ENCODE measurements around the gene CPLX3. TPM values are rescaled to one million over a fixed set of nuclear protein-coding genes. Genes with fewer than 3 reads are reported as not detected.

The CPLX3 gene
- total RNA-seq, 2 donors from 2014 or later: not detected

GRCh38 chr15:74873036-74873755, 46.8 kb downstream of the CPLX3 start, which contains the start of gene SCAMP2:
TSS of gene SCAMP2 (minus strand) at chr15:74873365. CDS start at chr15:74873255, 110 bp downstream.
- peak within 1 kb of the TSS; percentile 99 for H3K4me3 ChIP-seq (ENCODE audit: low read length)
- H3K36me3 Mint-ChIP-seq (ENCODE audit: low read depth): peaks cover 18% of the 10 kb centered on the region

DNA sequence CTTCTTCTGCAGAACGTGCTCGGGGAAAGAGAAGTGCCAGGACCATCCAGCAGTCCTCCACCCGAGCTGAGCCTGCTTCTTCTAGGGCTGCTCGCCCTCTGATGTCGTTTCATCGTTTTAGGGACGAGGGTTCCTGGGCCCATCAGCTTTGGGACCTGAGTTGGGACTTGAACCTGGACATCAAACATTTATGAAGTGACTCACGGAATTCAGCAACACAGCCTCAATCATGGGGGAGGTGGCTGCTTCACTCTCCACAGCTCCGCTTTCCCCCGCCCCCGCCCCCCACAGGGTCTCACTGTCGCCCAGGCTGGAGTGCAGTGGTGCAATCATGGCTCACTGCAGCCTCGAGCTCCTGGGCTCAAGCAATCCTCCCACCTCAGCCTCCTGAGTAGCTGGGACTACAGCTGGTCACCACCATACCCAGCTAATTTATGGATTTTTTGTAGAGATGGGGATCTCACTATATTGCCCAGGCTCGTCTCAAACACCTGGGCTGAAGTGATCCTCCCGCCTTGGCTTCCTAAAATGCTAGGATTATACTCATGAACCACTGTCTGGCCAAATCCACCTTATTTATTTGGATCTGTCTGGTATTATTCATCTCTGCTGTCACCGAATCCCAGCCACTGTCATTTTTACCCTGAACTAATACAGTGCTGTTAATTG, 47.5 kb downstream of the CPLX3 start:
- Histone ChIP-seq H3K36me3 (ENCODE audit: control insufficient read depth, insufficient read depth, low read length) (peaks cover 6% of the 10 kb centered on the region), H3K27me3 (ENCODE audit: control insufficient read depth, insufficient read depth, low read length, poor library complexity, severe bottlenecking) (no peaks in the 10 kb centered on the region), H3K4me1 (ENCODE audit: control insufficient read depth, insufficient read depth, low read length) (peaks cover 7% of the 10 kb centered on the region), H3K9ac (ENCODE audit: extremely low read depth, low read length, poor library complexity, severe bottlenecking) (no peak overlapping the region), H3K27ac (ENCODE audit: low read depth, low read length) (no peak overlapping the region), H3K9me3 (ENCODE audit: control insufficient read depth, low read length) (peaks cover 1% of the 10 kb centered on the region), H3K4me3 (ENCODE audit: low read length) (peak overlapping the region; percentile 99)
- Mint-ChIP-seq H3K4me1 (peaks cover 27% of the 10 kb centered on the region), H3K27ac (peak overlapping the region; percentile 87), H3K4me3 (peak overlapping the region; percentile 85), H3K36me3 (ENCODE audit: low read depth) (peaks cover 11% of the 10 kb centered on the region), H3K9me3 (peaks cover 2% of the 10 kb centered on the region), H3K27me3 (ENCODE audit: insufficient read depth) (peaks cover 1% of the 10 kb centered on the region)
- DNase-seq: no peak
- 44 to 50% methylated on average over 12 to 16 of the region's 16 CpGs for WGBS, 2 experiments (ENCODE audit: insufficient coverage in 1 of 2, insufficient read length in 1 of 2)
- TF ChIP-seq, protein P1, sequence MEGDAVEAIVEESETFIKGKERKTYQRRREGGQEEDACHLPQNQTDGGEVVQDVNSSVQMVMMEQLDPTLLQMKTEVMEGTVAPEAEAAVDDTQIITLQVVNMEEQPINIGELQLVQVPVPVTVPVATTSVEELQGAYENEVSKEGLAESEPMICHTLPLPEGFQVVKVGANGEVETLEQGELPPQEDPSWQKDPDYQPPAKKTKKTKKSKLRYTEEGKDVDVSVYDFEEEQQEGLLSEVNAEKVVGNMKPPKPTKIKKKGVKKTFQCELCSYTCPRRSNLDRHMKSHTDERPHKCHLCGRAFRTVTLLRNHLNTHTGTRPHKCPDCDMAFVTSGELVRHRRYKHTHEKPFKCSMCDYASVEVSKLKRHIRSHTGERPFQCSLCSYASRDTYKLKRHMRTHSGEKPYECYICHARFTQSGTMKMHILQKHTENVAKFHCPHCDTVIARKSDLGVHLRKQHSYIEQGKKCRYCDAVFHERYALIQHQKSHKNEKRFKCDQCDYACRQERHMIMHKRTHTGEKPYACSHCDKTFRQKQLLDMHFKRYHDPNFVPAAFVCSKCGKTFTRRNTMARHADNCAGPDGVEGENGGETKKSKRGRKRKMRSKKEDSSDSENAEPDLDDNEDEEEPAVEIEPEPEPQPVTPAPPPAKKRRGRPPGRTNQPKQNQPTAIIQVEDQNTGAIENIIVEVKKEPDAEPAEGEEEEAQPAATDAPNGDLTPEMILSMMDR (conservative IDR thresholded peaks at IDR 0.05): no peak

More at GRCh38 chr15:74873036-74873755, 46.8 kb downstream of the CPLX3 start, which contains the start of gene SCAMP2:
- Mint-ChIP-seq H3K4me3 (peak within 1 kb of the TSS; percentile 85), H3K4me1 (peaks cover 27% of the 10 kb centered on the region), H3K27me3 (ENCODE audit: insufficient read depth) (peaks cover 1% of the 10 kb centered on the region), H3K27ac (peak within 1 kb of the TSS; percentile 98), H3K9me3 (peaks cover 6% of the 10 kb centered on the region)
- 1 to 5% methylated on average over 11 to 41 of the region's 52 CpGs for WGBS, 2 experiments (ENCODE audit: insufficient coverage in 1 of 2, insufficient read length in 1 of 2)
- TF ChIP-seq, protein P1 (conservative IDR thresholded peaks at IDR 0.05): no peak
- Histone ChIP-seq H3K36me3 (ENCODE audit: control insufficient read depth, insufficient read depth, low read length) (peaks cover 13% of the 10 kb centered on the region), H3K4me1 (ENCODE audit: control insufficient read depth, insufficient read depth, low read length) (peaks cover 7% of the 10 kb centered on the region), H3K9me3 (ENCODE audit: control insufficient read depth, low read length) (peaks cover 8% of the 10 kb centered on the region), H3K27ac (ENCODE audit: low read depth, low read length) (peak within 1 kb of the TSS; percentile 77), H3K27me3 (ENCODE audit: control insufficient read depth, insufficient read depth, low read length, poor library complexity, severe bottlenecking) (no peaks in the 10 kb centered on the region), H3K9ac (ENCODE audit: extremely low read depth, low read length, poor library complexity, severe bottlenecking) (peak within 1 kb of the TSS; percentile 96)
- DNase-seq: peak; percentile 98

DNA sequence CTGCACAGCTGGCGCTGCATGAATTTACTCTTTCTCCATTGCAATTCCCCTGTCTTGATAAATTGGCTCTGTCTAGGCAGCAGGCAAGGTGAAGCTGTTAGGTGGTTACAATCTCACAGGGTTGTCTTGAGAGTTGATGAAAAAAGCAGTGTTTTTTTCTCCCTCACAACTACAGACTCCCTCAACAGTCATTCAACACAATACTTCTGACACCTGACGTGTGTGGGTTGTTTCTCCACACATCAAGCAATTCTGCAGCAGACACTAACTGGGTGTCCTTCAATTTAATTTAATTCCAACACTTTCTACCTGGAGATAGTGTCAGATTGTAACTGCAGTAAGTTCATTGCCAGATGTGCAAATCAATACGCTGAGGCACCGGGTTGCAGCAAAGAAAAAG, 51.8 kb downstream of the CPLX3 start:
- Mint-ChIP-seq H3K27ac (no peak overlapping the region), H3K36me3 (ENCODE audit: low read depth) (no peaks in the 10 kb centered on the region), H3K4me3 (no peak overlapping the region), H3K4me1 (peaks cover 3% of the 10 kb centered on the region), H3K9me3 (peaks cover 7% of the 10 kb centered on the region), H3K27me3 (ENCODE audit: insufficient read depth) (peaks cover 1% of the 10 kb centered on the region)
- no peaks in the 10 kb centered on the region for H3K36me3 ChIP-seq (ENCODE audit: control insufficient read depth, insufficient read depth, low read length)
- H3K9me3 ChIP-seq (ENCODE audit: control insufficient read depth, low read length): peaks cover 16% of the 10 kb centered on the region
- no peak for DNase-seq
- peaks cover 3% of the 10 kb centered on the region for H3K4me1 ChIP-seq (ENCODE audit: control insufficient read depth, insufficient read depth, low read length)
- TF ChIP-seq, protein P1 (conservative IDR thresholded peaks at IDR 0.05): no peak
- no peak overlapping the region for H3K27ac ChIP-seq (ENCODE audit: low read depth, low read length)
- no peak overlapping the region for H3K4me3 ChIP-seq (ENCODE audit: low read length)
- no peaks in the 10 kb centered on the region for H3K27me3 ChIP-seq (ENCODE audit: control insufficient read depth, insufficient read depth, low read length, poor library complexity, severe bottlenecking)
- 82 to 100% methylated on average over 1 to 4 of the region's 4 CpGs for WGBS, 2 experiments (ENCODE audit: insufficient coverage in 1 of 2, insufficient read length in 1 of 2)
- no peak overlapping the region for H3K9ac ChIP-seq (ENCODE audit: extremely low read depth, low read length, poor library complexity, severe bottlenecking)

Small RNAs within 50 kb of the gene (microRNA-seq; reads per million reads assigned to microRNA genes)
- not detected for gene MIR4513 (ENCODE audit: borderline microRNAs expressed)
- not detected for gene MIR6882 (ENCODE audit: borderline microRNAs expressed)

Other genes with a start within 250 kb of the CPLX3 start
- 10 to 100 TPM; 53.4 to 67.3 TPM for gene CLK3, start 210.8 kb upstream of the CPLX3 start, total RNA-seq
- 10 to 100 TPM; 44.5 to 48.3 TPM for gene EDC3, start 130.6 kb upstream of the CPLX3 start, total RNA-seq
- gene CYP1A1, start 101.1 kb upstream of the CPLX3 start, total RNA-seq: not detected
- not detected for gene CYP1A2, start 77.8 kb upstream of the CPLX3 start, total RNA-seq
- gene CSK, start 44.5 kb upstream of the CPLX3 start, total RNA-seq: 10 to 100 TPM; 64.3 to 68.5 TPM
- not detected for gene LMAN1L, start 13.8 kb upstream of the CPLX3 start, total RNA-seq
- 10 to 100 TPM; 33.9 to 36.2 TPM for gene ULK3, start 16.5 kb downstream of the CPLX3 start, total RNA-seq
- gene SCAMP2, start 46.7 kb downstream of the CPLX3 start, total RNA-seq: 10 to 100 TPM; 47.5 to 50.9 TPM
- gene MPI, start 63.4 kb downstream of the CPLX3 start, total RNA-seq: 10 to 100 TPM; 50.3 to 59.2 TPM
- 100 to 1,000 TPM; 109 to 112 TPM for gene FAM219B, start 80.2 kb downstream of the CPLX3 start, total RNA-seq
- gene COX5A, start 111.4 kb downstream of the CPLX3 start, total RNA-seq: 100 to 1,000 TPM; 243 to 279 TPM
- gene RPP25, start 130.1 kb downstream of the CPLX3 start, total RNA-seq: 1 to 10 TPM; 4.6 to 9.9 TPM
- 10 to 100 TPM; 21.9 to 33.5 TPM for gene SCAMP5, start 168.9 kb downstream of the CPLX3 start, total RNA-seq
- 10 to 100 TPM; 15.9 to 24.5 TPM for gene PPCDC, start 197.0 kb downstream of the CPLX3 start, total RNA-seq

All from endodermal cell (in vitro differentiated cells).